Fibroblast of the aortic adventitia (primary cell): ENCODE data around the gene STIL. TPM values are rescaled to one million over a fixed set of nuclear protein-coding genes. Genes with fewer than 3 reads are reported as not detected.
"Not testable (repeated sequence)": the region's sequence is repeated elsewhere in the genome, so short reads cannot be mapped to it uniquely, and the experiment has no call there.

Experiments
- DNase-seq: peaks from one replicate; pipeline ENCODE4 v3.0.0-alpha.2; 2010; ENCODE audit warnings: low read depth
- H3K4me3 ChIP-seq: 2 replicates; pipeline ENCODE4 v1.5.1; 2011; ENCODE audit warnings: low read depth, mild to moderate bottlenecking, control low read depth, low read length, moderate library complexity
- total RNA-seq: library from RNA; depleted of rRNA; stranded (reverse); fragments of >200 nt; gene quantifications from 2 replicates; pipeline ENCODE4 v1.2.3, GENCODE V29; 2012; ENCODE audit warnings: low replicate concordance
- TF ChIP-seq, protein P1 (sequence below): IDR thresholded peaks from 2 replicates; pipeline ENCODE4 v1.5.1; 2011; ENCODE audit warnings: mild to moderate bottlenecking, low read length, control low read depth, inconsistent platforms; ENCODE audit not compliant: insufficient read depth

The STIL gene
- total RNA-seq, 1 donor, result 29.1 TPM

DNA sequence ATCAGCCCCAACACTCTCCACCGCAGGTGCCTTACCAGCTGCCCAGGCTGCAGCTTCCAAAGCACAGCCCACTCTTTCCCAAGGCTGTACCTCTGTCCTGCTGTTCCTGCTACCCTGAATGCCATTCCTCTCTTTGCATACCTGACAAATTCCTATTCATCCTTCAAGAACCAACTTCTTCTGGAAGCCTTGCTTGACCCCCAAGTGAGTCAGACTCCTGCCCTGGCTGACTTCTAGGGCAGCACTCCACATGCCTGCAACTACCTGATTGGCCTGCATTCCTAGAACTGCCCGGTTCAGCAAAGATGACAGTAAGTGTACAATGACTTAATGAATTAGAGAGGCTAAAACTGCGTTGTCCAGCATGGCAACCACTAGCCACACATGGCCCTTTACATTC is 103.3 kb downstream of the STIL start:
- no peak for DNase-seq
- TF ChIP-seq, protein P1, sequence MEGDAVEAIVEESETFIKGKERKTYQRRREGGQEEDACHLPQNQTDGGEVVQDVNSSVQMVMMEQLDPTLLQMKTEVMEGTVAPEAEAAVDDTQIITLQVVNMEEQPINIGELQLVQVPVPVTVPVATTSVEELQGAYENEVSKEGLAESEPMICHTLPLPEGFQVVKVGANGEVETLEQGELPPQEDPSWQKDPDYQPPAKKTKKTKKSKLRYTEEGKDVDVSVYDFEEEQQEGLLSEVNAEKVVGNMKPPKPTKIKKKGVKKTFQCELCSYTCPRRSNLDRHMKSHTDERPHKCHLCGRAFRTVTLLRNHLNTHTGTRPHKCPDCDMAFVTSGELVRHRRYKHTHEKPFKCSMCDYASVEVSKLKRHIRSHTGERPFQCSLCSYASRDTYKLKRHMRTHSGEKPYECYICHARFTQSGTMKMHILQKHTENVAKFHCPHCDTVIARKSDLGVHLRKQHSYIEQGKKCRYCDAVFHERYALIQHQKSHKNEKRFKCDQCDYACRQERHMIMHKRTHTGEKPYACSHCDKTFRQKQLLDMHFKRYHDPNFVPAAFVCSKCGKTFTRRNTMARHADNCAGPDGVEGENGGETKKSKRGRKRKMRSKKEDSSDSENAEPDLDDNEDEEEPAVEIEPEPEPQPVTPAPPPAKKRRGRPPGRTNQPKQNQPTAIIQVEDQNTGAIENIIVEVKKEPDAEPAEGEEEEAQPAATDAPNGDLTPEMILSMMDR, result no peak
- H3K4me3 ChIP-seq, result no peak overlapping the region

DNA sequence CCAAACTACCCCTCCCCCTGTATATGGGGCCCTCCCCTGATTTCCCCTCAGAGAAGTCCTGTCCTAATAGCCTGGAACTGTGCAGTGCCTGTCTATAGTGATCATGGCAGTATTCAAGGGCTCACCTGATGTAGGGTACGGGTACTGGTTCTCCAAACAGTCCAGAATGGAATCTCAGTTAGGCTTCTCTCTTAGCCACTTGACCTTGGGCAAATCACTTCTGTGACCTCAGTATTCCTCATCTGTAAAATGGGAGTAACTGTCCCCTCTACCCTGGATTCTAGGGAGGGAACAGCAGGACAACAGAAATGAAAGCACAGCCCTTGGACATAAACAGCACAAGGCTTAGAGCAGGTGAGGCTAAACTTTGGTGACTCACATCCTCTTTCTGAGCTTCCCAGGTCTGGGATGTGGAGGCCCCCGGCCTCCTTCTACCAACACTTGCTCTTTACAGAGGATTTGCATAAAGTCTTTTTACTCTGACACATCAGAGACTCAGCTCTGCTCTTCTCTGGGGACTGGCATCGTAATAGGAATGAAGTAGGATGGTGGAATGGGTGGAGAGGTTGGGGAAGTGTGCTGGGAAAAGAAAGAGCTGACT is 104.1 kb downstream of the STIL start:
- TF ChIP-seq, protein P1, result no peak
- no peak overlapping the region for H3K4me3 ChIP-seq
- no peak for DNase-seq

DNA sequence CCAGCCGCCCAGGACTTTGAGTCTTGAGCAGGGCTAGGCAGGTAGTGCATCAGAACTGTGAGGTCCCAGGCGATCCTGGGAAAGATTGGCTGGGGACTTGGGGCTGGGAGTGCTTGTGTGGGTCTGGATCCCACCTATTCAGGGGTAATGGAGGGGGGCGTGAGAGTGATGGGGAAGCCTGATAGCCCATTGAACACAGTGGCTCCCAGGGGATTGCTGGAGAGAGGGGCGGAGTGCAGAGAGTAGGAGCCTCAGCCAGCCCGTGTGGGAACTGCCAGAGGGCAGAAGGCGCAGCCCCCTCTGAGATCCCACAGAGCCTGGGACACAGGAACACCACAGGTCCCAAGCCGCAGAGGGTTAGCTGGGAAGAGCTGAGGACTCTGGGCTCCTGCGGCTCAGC is 104.9 kb downstream of the STIL start:
- TF ChIP-seq, protein P1, result no peak
- no peak for DNase-seq
- no peak overlapping the region for H3K4me3 ChIP-seq

DNA sequence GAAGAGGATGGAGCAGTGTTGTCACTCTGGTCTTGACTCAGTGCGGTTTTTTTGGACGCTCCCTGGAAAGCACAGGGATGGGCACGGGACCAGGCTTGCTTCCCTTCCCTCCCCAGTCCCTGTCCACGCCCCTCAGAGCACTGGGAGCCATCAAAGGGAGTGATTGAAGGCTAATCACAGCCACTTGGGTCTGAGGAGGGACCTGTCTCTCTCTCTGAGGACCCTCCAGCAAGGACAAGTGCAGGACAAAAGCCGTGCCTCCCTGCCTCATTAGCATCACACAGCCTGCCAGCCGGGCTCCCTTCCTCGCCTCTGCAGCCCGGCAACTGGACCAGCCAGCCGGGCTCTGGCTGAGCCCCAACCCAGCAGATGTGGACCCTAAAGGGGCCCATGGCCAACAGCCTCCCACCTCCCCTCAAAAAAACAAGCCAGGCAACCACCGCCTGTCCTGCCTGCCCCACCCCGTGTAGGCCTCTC is 105.5 kb downstream of the STIL start:
- no peak overlapping the region for H3K4me3 ChIP-seq
- TF ChIP-seq, protein P1, result no peak
- no peak for DNase-seq

DNA sequence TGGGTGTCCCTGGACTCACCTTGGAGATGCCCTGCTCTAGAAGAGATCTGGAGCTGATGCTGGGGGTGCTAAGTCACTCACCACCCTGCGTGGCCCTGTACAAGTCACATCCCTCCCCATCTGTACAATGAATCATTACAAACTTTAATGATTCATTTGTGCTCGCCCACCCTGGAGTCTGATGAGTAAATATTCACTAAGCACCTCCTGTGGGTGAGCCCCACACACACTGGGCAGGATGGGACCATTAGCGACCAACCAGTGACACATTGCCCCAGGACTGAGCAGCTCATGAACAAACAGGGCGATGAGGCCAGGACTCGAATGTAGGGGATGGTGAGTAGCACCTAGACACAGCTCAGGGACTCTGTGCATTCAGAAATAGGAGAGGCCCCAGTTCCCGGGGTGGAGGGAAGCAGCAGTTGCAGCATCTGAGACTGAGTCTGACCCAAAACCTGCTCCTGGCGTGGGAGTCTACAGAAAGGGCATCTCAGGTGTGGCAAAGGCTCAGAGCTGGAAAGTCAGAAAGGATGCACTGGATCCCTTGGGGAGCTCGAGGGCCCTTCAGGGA is 106.1 kb downstream of the STIL start:
- no peak overlapping the region for H3K4me3 ChIP-seq
- TF ChIP-seq, protein P1, result no peak
- no peak for DNase-seq

DNA sequence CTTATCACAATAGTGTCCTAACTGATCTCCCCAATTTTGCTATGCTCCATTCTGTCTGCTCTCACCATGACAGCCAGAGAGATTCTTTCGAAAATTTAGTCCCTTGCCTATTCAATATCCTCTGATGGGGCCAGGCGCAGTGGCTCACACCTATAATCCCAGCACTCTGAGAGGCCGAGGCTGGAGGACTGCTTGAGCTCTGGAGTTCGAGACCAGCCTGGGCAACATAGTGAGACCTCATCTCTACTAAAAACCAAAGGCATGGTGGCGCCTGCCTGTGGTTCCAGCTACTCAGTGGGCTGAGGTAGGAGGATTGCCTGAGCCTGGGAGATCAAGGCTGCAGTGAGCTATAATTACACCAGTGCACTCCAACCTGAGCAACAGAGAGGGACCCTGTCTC is 108.0 kb downstream of the STIL start:
- TF ChIP-seq, protein P1, result no peak
- H3K4me3 ChIP-seq, result no peak overlapping the region
- DNase-seq, result no peak

DNA sequence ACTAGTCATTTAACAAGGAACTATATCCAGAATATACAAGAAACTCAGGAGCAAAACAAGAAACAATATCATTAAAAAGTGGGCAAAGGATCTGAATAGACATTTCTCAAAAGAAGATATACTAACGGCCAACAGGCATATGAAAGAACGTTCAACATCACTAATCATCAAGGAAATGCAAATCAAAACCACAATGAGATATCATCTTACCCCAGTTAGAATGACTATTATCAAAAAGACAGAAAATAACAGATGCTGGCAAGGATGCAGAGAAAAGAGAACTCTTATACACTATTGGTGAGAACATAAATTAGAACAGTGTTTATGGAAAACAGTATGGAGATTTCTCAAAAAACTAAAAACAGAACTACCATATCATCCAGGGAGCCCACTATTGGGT is 110.4 kb downstream of the STIL start:
- H3K4me3 ChIP-seq, DNase-seq: not testable (repeated sequence)
